GM21367 (cell line): ENCODE data around the gene PIK3AP1.
"Not testable (repeated sequence)": the region's sequence is repeated elsewhere in the genome, so short reads cannot be mapped to it uniquely, and the experiment has no call there.

Source experiments
- ATAC-seq: cut with Tn5 transposase; IDR thresholded peaks from one replicate; pipeline ENCODE4 v1.9.1; 2021; ENCODE audit not compliant: unreplicated experiment

The PIK3AP1 gene

DNA sequence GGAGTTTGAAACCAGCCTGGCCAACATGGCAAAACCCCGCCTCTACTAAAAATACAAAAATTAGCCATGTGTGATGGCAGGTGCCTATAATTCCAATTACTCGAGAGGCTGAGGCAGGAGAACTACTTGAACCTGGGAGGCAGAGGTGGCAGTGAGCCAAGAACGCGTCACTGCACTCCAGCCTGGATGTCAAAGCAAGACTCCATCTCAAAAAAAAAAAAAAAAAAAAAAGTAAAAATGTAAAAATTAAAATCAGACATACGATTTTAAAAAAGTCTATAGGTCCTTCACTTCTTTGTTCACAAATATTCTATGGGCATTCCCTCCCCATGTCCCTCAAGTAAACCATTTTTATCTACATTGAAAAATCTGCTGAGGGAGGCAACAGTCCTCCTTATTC, 171.7 kb downstream of the PIK3AP1 start:
- ATAC-seq = no peak

DNA sequence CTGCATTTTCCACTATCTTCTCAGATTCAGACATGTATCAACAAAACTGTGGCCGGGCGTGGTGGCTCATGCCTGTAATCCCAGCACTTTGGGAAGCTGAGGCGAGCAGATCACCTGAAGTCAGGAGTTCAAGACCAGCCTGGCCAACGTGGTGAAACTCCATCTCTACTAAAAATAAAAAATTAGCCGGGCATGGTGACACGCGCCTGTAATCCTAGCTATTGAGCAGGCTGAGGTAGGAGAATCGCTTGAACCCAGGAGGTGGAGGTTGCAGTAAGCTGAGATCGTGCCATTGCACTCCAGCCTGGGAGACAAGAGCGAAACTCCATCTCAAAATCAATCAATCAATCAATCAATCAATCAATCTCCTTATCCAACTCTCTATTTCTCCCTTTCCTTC, 174.8 kb downstream of the PIK3AP1 start:
- ATAC-seq = not testable (repeated sequence)
